Kidney tubule cell (primary cell): ENCODE measurements around the gene METTL17.
"Not testable (repeated sequence)": the region's sequence is repeated elsewhere in the genome, so short reads cannot be mapped to it uniquely, and the experiment has no call there.

Source experiments
- DNase-seq: peaks from one replicate; pipeline ENCODE4 v3.0.0-alpha.2; 2018; ENCODE audit warnings: low spot score

The METTL17 gene

DNA sequence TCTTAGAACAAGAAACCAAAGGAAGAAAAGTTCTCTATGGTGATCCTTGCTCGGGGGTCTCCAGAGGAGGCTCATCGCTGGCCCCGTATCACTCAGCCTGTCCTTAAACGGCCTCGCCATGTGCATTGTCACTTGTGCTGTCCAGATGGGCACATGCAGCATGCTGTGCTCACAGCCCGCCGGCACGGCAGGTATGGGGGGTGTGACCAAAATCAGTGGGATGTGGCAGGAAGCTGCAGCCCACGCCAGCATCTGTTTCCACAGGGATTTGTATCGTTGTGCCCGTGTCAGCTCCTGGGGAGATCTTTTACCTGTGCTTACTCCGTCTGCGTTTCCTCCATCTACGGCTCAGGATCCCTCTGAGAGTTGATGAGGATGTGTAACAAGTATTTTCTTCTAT lies 6.7 kb downstream of the METTL17 start:
- DNase-seq = no peak

DNA sequence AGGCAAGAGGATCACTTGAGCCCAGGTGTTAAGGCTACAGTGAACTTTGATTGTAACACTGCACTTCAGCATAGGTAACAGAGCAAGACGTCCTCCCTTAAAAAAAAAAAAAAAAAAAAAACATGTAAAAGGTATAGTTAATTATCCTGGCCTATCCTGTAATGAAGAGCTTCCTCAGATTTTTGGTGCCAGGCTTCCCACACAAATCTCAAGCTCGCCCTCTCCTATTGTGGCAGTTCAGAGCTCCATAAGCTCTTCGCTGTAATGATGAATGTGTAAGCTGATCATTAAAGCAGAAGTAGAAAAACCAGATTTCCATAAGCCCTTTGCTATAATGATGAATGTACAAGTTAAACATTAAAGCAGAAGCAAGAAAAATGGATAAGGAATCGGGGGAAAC lies 7.3 kb downstream of the METTL17 start:
- no peak for DNase-seq

DNA sequence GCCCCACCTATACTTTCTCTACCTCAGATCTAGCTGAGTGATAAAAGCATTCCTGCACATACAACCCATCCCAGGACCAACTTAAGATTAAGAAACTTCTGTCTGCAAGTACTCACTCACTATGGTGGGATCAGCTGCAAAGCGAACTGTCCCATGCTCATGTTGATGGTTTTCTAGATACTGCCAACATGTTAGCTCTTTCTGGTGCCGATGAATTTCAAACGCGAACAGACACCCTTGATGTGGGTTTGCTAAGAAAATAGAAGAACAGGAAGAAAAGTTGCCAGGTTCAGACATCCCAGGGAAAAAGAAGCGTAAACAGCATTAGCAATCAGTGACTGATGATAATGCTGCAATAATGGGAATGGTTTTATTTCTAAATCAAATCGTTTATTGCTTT lies 7.8 kb downstream of the METTL17 start:
- no peak for DNase-seq

DNA sequence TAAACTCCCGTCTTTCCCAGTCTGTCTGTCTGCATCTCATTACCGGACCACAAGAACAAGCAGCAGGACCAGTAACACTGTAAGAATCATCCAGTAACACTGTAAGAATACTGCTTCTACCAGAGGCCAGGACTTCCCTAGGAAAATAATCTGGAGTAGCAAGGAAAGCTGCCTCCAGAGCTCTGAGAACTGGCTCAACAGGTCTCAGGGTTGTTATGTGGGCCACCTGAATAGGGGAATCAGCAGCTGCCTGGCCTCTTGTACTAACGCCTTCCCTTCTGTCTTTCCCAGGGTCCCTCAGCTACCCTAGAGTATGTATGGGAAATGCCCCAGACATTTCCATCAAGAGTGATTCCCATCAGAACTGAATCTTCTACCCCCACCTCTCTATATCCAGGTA lies 8.4 kb downstream of the METTL17 start:
- DNase-seq = no peak

DNA sequence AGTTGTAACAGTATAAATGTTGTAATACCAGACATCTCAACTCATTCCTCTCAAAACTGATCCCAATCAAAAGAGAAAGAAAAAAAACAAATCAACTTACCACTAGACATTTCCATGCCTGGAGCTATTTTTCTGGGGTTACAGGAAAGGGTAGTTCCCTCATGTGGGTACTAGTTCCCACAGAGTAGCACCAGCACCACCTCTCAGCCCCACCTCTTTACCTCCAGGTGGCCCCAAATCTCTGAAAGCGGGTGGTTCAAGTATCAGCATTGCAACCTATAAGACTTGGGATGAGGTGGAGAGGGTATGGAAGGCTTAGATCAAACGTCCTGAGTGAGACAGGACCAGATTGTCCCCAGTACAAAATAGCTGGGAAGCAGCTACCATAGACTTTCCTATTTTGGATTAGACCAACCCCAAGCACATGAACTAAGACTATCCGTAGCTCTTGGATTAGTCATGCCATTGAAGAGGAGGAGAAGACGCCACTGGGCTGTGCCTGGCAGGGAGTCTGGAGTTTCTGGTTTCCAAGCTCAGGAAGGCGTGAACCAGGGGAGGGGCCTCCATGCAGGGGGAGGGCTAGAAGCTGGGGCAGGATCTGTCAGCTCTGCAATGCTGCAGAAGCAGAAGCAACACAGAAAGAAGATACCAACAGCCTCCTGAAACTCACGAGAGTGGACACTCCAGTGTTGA lies 9.0 kb downstream of the METTL17 start, which contains the start of gene SLC39A2:
Gene SLC39A2 (plus strand): TSS at position 620 of the 693 bp plus-strand sequence. CDS start 154 bp downstream, outside the sequence.
- DNase-seq = peak; percentile 48

DNA sequence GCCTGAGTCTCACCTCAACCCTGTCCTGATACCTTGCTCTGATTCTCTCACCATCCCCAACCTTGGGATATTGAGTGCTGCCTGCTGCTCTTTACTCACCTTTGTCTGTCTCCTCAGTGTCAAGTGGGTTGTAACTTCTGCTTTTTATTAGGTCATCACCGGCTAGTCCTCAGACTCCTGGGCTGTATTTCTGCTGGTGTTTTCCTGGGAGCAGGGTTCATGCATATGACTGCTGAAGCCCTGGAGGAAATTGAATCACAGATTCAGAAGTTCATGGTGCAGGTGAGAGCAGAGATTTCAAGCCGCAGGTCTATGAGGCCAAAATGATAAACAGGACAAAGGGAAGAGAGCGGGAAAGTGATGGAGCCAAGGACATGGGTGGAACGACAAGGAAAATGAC lies 9.8 kb downstream of the METTL17 start:
- DNase-seq = no peak

DNA sequence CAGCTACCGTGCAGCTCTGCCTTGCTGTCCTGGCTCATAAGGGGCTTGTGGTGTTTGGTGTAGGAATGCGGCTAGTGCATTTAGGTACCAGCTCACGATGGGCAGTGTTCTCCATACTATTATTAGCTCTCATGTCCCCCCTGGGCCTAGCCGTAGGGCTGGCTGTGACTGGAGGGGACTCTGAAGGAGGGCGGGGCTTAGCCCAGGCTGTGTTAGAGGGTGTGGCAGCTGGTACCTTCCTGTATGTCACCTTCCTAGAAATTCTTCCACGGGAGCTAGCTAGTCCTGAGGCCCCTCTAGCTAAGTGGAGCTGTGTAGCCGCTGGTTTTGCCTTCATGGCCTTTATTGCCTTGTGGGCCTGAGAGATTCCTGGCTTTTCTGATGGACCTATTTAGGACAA lies 11.4 kb downstream of the METTL17 start:
- no peak for DNase-seq

DNA sequence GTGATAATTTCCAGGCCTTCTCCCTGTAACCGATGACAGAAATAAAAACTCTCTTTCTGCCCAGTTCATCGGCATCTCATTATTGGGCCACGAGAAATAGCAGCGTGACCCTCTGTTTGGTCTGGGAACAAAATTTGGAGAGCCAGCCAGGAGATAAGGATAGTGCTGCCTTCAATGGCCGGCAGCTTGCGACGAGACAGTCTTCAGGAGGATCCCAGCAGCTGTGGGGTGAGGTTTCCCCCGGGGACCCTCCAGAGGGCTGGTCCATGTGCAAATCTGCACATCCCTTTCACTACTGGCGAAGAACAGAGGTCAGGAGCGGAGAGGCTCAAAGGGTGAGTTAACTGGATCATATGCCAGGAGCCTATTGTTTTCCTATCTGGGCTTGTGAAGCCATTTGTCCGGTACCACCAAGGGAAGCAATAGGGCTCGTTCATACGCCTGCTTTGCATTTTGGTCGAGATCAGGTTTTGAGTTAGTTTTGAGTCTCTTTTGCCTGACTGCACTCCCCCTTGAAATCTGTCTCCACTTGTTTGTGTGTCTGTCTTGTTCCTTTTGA lies 14.1 kb downstream of the METTL17 start:
- no peak for DNase-seq

DNA sequence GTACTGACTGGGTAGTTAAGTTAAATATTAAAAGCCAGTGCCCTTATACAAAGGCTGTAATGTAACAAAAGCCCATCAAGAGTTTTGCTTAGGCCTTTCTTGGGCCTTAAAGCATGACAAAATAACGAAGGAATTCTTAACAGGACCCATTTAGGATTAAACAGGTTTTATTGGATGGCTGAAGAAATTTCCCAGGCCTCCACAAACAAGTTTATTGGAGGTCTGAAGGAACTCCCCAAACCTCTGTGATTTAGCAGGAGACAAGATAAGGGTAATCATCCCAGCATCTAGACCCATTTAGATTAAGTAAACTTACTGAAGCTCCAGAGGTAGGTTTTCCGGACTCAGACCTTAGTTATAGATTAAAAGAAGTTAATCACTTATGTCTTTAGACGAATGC lies 19.9 kb downstream of the METTL17 start:
- DNase-seq = not testable (repeated sequence)

DNA sequence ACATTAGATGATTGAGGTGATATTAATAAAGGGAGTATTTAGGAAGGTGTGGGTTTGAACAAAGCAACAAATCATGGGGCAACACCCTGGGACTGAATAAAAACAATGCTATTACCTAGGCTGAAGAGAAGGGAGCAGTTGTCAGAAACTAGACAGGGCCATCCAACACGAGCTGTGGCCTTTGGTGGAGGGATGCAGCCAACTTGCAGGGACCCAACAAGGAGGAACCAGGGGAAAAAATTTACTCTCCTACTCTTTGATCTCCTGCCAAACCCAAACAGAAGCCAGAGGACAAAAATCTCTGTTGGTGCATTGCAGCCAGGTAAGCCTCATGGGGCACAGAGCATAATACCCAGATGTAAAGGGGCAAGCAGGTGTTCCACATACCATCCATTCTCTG lies 21.4 kb downstream of the METTL17 start:
- DNase-seq = no peak

DNA sequence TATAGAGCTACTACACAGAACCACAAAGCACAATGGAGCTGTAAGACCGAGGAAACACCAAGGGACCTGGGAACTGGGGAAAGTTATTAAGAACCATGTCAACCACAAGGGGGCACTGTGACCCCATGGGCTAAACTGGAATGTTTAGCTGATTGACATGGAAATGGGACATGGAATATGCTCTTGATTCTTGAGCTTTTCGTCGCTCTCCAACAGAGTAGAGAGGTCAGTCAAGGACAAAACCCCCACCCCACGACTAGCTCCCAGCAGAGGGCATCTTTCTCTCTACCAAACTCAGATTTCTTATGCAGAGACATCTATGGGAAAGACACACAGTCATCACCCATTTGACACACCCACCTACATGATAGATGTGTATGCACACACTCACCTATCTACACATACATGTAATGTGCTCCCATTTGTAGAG lies 25.0 kb downstream of the METTL17 start:
- peak; percentile 83 for DNase-seq

DNA sequence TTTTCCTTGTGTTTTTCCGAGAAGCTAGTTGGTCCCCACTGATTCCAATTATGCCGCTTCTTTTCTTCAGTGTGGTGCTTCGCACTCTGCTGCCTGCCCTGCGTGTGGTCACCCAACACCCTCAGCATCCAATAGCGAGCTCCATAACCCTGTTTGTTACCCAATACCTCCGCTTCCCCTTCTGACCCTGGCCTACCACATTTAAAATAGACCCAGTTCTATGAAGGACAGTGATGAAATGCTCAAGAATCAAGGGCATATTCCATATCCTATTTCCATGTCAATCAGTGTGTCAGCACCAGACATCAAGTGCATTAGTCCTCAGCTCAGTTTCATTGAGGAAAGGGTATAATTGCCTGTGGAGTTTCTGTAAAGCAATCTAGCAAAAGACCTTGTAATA lies 25.5 kb downstream of the METTL17 start:
- DNase-seq = no peak

DNA sequence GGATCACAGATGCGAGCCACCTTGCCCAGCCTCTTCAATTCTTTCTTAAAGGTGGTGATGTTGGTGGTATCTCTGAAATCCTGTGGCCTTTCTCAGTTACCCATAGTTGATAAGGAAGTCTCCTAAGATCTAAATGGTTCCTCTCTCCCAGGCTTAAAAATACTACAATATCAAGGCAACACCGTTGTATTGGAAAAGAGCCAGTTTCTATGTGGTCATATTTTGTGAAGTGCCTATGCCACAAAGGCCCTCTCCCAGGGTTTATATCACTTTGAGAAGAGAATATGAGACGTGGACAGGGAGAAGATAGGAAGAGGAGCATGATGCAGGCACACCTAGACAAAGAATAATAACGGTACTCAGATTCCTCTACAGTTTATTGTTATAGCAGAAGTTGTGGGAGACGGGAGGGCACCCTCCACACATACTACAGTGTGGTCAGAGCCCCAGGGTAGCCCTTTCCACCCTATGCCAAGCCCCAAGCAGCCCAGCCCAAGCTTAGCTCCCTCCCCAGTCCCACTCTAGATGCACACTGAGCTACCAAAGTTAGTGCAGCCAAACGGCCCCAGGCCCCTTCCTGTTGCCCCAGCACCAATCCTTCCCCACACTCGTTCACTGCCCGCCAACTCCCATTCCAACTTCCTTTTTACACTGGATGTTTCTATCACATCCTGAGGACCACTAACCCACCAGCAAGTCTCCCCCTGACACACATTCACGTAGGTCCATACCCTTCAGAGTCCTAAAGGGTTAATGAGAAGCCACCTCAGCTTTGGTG lies 26.8 kb downstream of the METTL17 start:
- no peak for DNase-seq

DNA sequence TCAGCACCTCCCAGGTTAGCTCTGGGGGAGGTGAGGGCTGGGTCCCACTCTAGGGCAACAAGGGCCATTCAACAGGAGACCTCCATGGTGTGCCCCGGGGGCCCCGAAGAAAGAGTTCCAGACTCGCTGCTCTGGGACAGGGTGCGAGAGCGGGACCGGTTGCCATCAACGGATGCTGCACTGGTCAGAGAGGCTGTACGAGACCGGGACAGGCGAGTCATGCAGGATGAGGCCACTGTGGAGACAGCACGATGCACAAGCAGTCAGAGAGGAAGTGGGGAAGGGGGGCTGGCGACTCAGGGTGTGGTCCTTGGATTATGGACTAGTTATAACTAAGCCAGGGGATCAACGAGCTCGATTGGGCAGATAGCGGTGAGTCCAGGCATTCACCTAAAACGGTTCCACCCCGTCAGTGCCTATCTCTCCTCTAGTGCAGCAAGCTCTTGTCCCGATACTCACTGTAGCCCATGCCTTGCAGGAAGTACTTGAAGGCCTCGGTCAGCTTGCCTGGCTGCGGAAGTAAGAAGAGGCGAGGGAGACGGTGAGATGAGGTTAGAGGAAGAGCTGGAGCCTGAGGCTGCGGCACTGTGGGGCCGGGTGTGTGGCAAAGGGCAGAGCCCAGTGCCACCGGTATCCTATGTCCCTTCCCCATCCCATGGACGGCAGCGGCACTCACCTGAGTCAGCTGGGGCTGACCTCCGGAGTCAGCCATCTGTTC lies 27.9 kb downstream of the METTL17 start:
- no peak for DNase-seq

DNA sequence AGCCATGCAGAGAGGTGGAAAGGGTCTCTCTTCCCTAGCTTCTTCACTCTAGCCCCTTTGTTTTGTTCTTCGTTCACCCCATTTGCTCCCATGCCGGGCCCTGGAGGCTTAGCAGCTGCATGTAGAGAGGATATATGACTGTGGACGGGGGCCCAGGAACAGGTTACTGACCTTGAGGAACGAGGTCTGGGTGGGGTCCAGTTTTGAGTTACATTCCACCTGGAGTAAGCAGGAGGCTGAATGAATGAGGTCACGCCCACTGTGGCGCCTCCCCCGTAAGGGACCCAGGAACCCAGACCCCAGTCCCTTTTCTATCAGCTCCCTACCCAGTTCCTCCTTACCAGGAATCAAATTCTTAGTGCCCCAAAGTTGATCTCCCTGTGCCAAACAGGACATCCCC lies 28.5 kb downstream of the METTL17 start:
- DNase-seq = no peak

DNA sequence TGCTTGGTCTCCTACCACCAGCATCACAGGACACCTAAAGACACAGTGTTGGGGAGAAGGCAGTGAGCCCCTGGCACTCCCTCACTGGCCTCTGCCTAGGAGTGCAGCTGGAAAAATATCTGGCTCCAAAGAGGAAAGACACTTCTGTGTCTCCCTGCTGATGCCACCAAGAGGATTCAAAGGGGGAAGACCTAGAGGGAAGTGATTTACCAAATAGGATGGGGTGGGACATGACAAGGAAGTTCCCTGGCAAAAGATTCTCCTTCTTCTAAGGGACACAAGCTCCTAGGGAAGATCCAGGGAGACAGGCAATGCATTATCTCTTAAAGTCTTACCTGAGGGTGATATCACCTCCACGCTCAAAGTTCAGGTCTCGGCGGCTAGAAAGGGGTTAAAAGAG lies 29.0 kb downstream of the METTL17 start:
- DNase-seq = no peak

DNA sequence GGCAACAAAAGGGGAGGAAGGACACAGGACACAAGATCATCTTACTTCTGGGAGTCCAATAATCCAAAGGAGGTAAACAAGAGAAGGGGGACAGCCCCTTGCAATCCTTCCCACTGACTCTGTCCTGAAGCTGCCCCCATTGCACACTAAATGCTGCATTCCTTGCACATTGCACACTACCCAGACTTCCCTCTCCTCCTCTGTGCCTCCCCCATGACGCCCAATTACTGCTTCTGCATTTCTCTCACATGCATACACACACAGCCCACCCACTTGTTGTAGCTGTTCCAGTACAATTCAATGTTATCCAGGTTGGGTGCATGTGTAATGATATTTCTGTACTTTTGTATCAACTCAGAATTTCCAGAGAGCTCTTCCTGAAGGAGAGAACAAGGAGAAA lies 29.6 kb downstream of the METTL17 start:
- DNase-seq = no peak

DNA sequence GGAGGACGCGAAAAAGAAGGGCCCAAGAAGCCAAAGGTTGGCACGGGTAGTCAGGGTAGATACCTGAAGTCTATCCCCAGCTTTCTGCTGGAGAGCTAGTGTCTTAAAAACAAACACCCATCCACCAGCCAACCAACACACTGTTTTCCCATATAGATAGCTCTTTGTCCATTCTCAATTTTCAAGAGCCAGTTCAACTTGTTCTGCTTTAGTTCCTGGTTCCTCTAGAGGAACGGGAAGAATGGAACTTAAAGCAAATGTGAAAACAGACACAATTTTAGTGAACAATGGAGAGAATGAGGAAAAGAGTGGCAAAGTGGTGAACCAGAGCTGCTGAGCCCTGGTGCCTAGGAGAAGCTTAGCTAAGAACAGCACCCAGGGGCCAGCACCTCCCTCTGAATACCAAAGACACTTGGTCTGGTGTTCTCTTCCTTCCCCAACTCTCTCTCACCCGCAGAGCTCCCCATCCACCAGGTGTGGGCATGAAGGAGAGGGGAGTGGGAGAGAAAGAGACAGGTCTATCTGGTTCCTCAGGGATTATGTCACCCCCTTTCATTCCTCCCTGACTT lies 31.3 kb downstream of the METTL17 start:
- no peak for DNase-seq

DNA sequence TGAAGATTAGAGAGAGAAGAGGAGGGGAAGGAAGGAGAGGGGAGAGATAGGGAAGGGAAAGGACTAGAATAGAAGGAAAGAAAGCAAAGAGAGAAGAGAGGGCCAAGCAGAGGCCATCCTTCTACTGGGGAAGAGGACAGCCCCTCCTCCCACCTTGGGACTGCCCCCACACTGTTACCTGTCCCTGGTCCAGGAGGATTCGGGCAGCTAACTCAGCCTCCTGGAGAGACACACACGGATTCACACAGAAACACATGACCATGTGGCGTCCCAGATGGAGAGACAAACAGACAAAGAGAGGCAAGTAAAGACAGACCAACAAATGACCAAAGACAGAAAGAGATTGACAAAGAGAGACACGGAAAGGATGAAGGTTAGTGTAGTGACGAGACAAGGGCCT lies 32.9 kb downstream of the METTL17 start:
- no peak for DNase-seq

DNA sequence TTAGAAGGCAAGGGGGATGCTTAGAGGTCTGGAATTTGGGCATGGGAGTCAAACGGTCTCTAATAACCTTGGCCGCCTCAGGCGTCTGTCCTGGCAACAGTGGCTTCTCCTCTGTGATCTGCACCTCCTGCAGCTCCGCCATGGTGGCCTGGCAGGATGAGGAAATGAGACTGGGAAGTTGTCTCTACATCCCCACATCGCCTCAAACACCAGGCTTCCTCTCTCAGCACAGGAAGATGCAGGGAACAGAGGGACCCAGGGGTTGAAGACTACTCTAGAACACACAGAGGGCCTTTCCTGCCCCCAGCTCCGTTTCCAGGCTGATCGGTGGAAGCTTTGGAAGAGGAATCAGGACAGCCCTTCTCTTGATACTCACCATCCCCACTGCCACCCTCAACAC lies 33.4 kb downstream of the METTL17 start:
- DNase-seq = no peak

DNA sequence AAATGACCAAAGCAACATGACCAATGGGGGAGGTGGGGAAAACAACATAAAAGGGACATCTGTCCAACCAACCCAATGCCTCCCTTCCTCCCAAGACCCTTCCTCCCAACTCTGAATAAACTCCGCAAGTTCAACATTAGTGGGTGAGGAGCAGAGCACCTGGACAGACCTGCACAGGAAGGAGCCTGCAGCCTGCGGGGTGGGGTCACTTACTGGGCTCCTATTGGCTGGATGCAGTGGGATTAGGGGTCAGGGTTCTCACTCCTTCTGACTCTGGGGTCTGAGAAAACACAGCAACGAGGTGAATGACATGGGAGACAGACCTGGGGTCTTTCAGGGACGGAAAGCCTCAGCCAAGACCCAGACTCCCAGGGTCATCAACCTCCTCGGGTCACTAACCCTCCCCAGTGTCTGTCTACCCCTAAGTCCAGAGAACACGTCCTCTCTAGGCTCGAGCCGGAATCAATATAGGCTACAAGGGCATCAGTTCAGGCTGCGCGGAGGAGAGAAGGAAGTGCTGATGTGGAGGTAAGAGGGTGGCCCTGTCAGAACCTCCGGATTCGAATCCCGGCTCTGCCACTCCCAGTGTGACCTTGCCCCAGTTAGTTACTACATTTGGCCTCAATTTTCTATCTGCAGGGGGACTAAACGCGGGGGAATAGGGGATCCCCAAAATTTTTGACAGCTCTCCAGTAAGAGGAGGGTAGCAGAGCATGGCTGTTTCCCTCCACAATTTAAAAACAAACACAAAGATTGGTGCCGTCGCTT lies 34.2 kb downstream of the METTL17 start:
- no peak for DNase-seq
